H1 (cell line): ENCODE data around the gene FEV. TPM values are rescaled to one million over a fixed set of nuclear protein-coding genes. Genes with fewer than 3 reads are reported as not detected.

ENCODE experiments used
- CTCF ChIA-PET: fragments of 300-600 bp; sonication (Branson Sonifier 250); formaldehyde crosslinking; loops from one replicate; lab custom pipeline; 2021; ENCODE audit not compliant: partially characterized antibody; lab: Charles Lee
- POLR2A ChIA-PET: fragments of 300-600 bp; sonication (Branson Sonifier 250); formaldehyde crosslinking; loops from one replicate; lab custom pipeline; 2021; ENCODE audit warnings: inconsistent platforms; ENCODE audit not compliant: partially characterized antibody; lab: Charles Lee
- DNase-seq, 2 experiments: peaks; one replicate each; pipeline versions ENCODE4 v3.0.0 to v3.0.0-alpha.2; 2010 to 2022; ENCODE audit warnings: low spot score in 2 of 2, low read depth in 1 of 2, mixed read lengths in 1 of 2
- FAIRE-seq: peaks from 2 replicates; lab custom pipeline; 2011; peaks lifted over from hg19 to GRCh38; lab: Jason Lieb, UNC
- H2AFZ ChIP-seq: 2 replicates; pipeline ENCODE4 v1.8.1; 2012; ENCODE audit warnings: low read length, inconsistent platforms
- H2AK5ac ChIP-seq: 2 replicates; pipeline ENCODE4 v1.6.1; 2013; ENCODE audit warnings: low read depth, low read length
- H2BK120ac ChIP-seq: replicated peaks from 2 replicates; pipeline ENCODE3; 2013; ENCODE audit warnings: low read depth, low read length, inconsistent platforms
- H2BK12ac ChIP-seq: 2 replicates; pipeline ENCODE4 v1.6.1; 2013; ENCODE audit warnings: low read depth, low read length
- H2BK15ac ChIP-seq: 2 replicates; pipeline ENCODE4 v1.6.1; 2013; ENCODE audit warnings: low read length
- H2BK20ac ChIP-seq: 2 replicates; pipeline ENCODE4 v1.6.1; 2013; ENCODE audit warnings: low read length
- H2BK5ac ChIP-seq: 2 replicates; pipeline ENCODE4 v1.6.1; 2013; ENCODE audit warnings: low read depth, low read length
- H3K14ac ChIP-seq: 2 replicates; pipeline ENCODE4 v1.6.1; 2013; ENCODE audit warnings: inconsistent platforms; ENCODE audit not compliant: insufficient read length
- H3K18ac ChIP-seq: 2 replicates; pipeline ENCODE4 v1.6.1; 2013; ENCODE audit warnings: low read length; ENCODE audit errors: extremely low read depth
- H3K23ac ChIP-seq: 2 replicates; pipeline ENCODE4 v1.6.1; 2013; ENCODE audit warnings: inconsistent platforms; ENCODE audit not compliant: insufficient read length
- H3K23me2 ChIP-seq: 2 replicates; pipeline ENCODE4 v1.6.1; 2013; ENCODE audit warnings: low read depth, low read length
- H3K27ac ChIP-seq: 2 replicates; pipeline ENCODE4 v1.6.1; 2011; ENCODE audit warnings: low read depth, low read length, inconsistent platforms
- H3K27me3 ChIP-seq, 4 experiments: replicated peaks in 1 of 4; 1 replicate in 1 of 4; 2 replicates in 3 of 4; pipeline versions ENCODE4 v1.6.1 to v1.8.1; 2011 to 2013; ENCODE audit warnings: low read length in 3 of 4, mild to moderate bottlenecking in 3 of 4, inconsistent platforms in 2 of 4, mixed read lengths in 2 of 4, moderate library complexity in 1 of 4; ENCODE audit not compliant: control insufficient read depth in 3 of 4, insufficient read depth in 3 of 4; ENCODE audit errors: extremely low read depth in 1 of 4
- H3K36me3 ChIP-seq, 4 experiments: 2 replicates each; pipeline versions ENCODE4 v1.6.1 to v1.8.1; 2011 to 2013; ENCODE audit warnings: mild to moderate bottlenecking in 4 of 4, low read length in 3 of 4, moderate library complexity in 2 of 4, control low read depth in 1 of 4, inconsistent platforms in 1 of 4; ENCODE audit not compliant: insufficient read depth in 4 of 4, control insufficient read depth in 2 of 4
- H3K4ac ChIP-seq: replicated peaks from 2 replicates; pipeline ENCODE3; 2013; ENCODE audit warnings: low read length, low read depth, mixed read lengths, inconsistent platforms; ENCODE audit not compliant: insufficient read length
- H3K4me1 ChIP-seq, 4 experiments: replicated peaks in 1 of 4; 1 replicate in 1 of 4; 2 replicates in 3 of 4; pipeline versions ENCODE4 v1.6.1 to v1.8.1; 2011 to 2013; ENCODE audit warnings: low read length in 3 of 4, inconsistent platforms in 2 of 4, mixed read lengths in 1 of 4; ENCODE audit not compliant: insufficient read depth in 4 of 4, control insufficient read depth in 3 of 4
- H3K4me2 ChIP-seq, 2 experiments: 2 replicates each; pipeline versions ENCODE4 v1.6.1 to v1.8.1; 2011 to 2013; ENCODE audit warnings: low read depth in 2 of 2, low read length in 2 of 2, control low read depth in 1 of 2, inconsistent platforms in 1 of 2, mild to moderate bottlenecking in 1 of 2; ENCODE audit not compliant: insufficient read depth in 1 of 2
- H3K4me3 ChIP-seq, 4 experiments: fragments of 200-600, 300-600 bp in 1 of 4; sonication (generic), shearing (Covaris generic), sonication (Bioruptor Twin) in 1 of 4; 2 replicates each; pipeline versions ENCODE4 v1.5.1 to v1.8.1; 2011 to 2016; ENCODE audit warnings: low read length in 4 of 4, low read depth in 3 of 4, control low read depth in 2 of 4, inconsistent platforms in 2 of 4, mild to moderate bottlenecking in 2 of 4, mixed read lengths in 1 of 4, moderate library complexity in 1 of 4; ENCODE audit not compliant: insufficient read depth in 2 of 4; ENCODE audit errors: extremely low read depth in 1 of 4
- H3K56ac ChIP-seq: replicated peaks from 2 replicates; pipeline ENCODE3; 2013; ENCODE audit warnings: low read depth, mild to moderate bottlenecking, mixed read lengths, low read length, inconsistent platforms; ENCODE audit not compliant: insufficient read length
- H3K79me1 ChIP-seq: 2 replicates; pipeline ENCODE4 v1.6.1; 2013; ENCODE audit warnings: low read depth, low read length, control low read depth
- H3K79me2 ChIP-seq, 2 experiments: 2 replicates each; pipeline versions ENCODE4 v1.6.1 to v1.8.1; 2012 to 2013; ENCODE audit warnings: low read length in 2 of 2, mild to moderate bottlenecking in 2 of 2, inconsistent platforms in 1 of 2; ENCODE audit not compliant: insufficient read depth in 2 of 2, control insufficient read depth in 1 of 2
- H3K9ac ChIP-seq, 4 experiments: replicated peaks in 1 of 4; 1 replicate in 1 of 4; 2 replicates in 3 of 4; pipeline versions ENCODE4 v1.6.1 to v1.8.1; 2011 to 2013; ENCODE audit warnings: low read depth in 3 of 4, low read length in 3 of 4, control low read depth in 2 of 4, mild to moderate bottlenecking in 2 of 4, moderate library complexity in 2 of 4, inconsistent platforms in 1 of 4; ENCODE audit errors: extremely low read depth in 1 of 4
- H3K9me3 ChIP-seq, 2 experiments: 2 replicates each; pipeline versions ENCODE4 v1.6.1 to v1.8.1; 2012 to 2013; ENCODE audit warnings: mild to moderate bottlenecking in 2 of 2, moderate library complexity in 2 of 2, control low read depth in 1 of 2, inconsistent platforms in 1 of 2, low read depth in 1 of 2, low read length in 1 of 2, mixed read lengths in 1 of 2; ENCODE audit not compliant: insufficient read depth in 2 of 2
- H4K20me1 ChIP-seq, 2 experiments: replicated peaks in 1 of 2; 2 replicates each; pipeline versions ENCODE3 to v1.8.1; 2011 to 2013; ENCODE audit warnings: inconsistent platforms in 2 of 2, low read length in 2 of 2, mild to moderate bottlenecking in 1 of 2; ENCODE audit not compliant: insufficient read depth in 2 of 2, control insufficient read depth in 1 of 2
- H4K5ac ChIP-seq: 2 replicates; pipeline ENCODE4 v1.6.1; 2013; ENCODE audit warnings: low read length, low read depth, mixed read lengths, inconsistent platforms; ENCODE audit not compliant: insufficient read length
- H4K8ac ChIP-seq: 2 replicates; pipeline ENCODE4 v1.8.0; 2013; ENCODE audit warnings: mild to moderate bottlenecking, moderate library complexity, low read length, inconsistent platforms; ENCODE audit not compliant: insufficient read depth; ENCODE audit errors: extremely low read depth
- H4K91ac ChIP-seq: replicated peaks from 2 replicates; pipeline ENCODE3; 2013; ENCODE audit warnings: low read length, mixed read lengths, inconsistent platforms; ENCODE audit not compliant: insufficient read length
- KDM4A ChIP-seq: IDR thresholded peaks from one replicate; pipeline ENCODE4 v1.7.1; 2012; ENCODE audit warnings: low read depth, mild to moderate bottlenecking, moderate library complexity, low read length, inconsistent platforms; ENCODE audit not compliant: severe bottlenecking
- MAX ChIP-seq: IDR thresholded peaks from 2 replicates; pipeline ENCODE4 v1.6.1; 2012; ENCODE audit warnings: inconsistent platforms
- SP4 ChIP-seq: IDR thresholded peaks from 2 replicates; pipeline ENCODE4 v1.6.1; 2012; ENCODE audit warnings: low read length, inconsistent platforms
- WGBS, 2 experiments: shearing (Covaris generic) in 1 of 2; methylation state at CpG; one replicate each; pipeline versions ENCODE4 v1.1.6 to v1.1.7; 2013 to 2015; ENCODE audit warnings: low lambda C conversion rate in 2 of 2, mixed read lengths in 2 of 2, inconsistent platforms in 1 of 2, low coverage in 1 of 2, missing lambda C conversion rate in 1 of 2; ENCODE audit not compliant: insufficient replicate concordance in 2 of 2, insufficient coverage in 1 of 2, insufficient read length in 1 of 2; ENCODE audit errors: extremely low coverage in 1 of 2, missing lambda C conversion rate in 1 of 2; 5-methylcytosine and 5-hydroxymethylcytosine counted together
- polyA plus RNA-seq, 7 experiments: library from polyadenylated mRNA; depleted of rRNA in 3 of 7; stranded (reverse) in 5 of 7; unstranded in 2 of 7; fragments of >200 nt in 5 of 7; fragments of 200-250 nt in 2 of 7; gene quantifications; 1 replicate in 5 of 7; 2 replicates in 1 of 7; 4 replicates in 1 of 7; pipeline versions ENCODE4 v1.2.1 to v1.2.3, GENCODE V29; 2011 to 2013; ENCODE audit warnings: missing spikeins in 2 of 7, mixed read lengths in 2 of 7
- total RNA-seq: library from RNA; stranded (reverse); fragmentation: NEBNext Ultra II Directional; extraction: Animal tissue kit (Norgen Biotek cat#: 25700); gene quantifications from 2 replicates; pipeline ENCODE4 v1.2.1, GENCODE V29; 2021

FEV gene
- total and polyA plus RNA-seq, 2 of the 8 experiments (the other 6 are each of a cell fraction or from before 2014, with no cell fraction given), result not detected

- Histone ChIP-seq H3K9me3 (peaks cover 0 to 2% of the 10 kb centered on the region in 2 experiments; a peak in 1 of 4 replicates), H2BK20ac (no peak overlapping the region), H3K56ac (no peak overlapping the region), H4K5ac (no peak overlapping the region), H3K27me3 (peaks cover 31 to 66% (median 52%) of the 10 kb centered on the region in 4 experiments), H2AFZ (no peak overlapping the region), H2BK15ac (no peak overlapping the region), H3K36me3 (peaks cover 0 to 15% (median 0%) of the 10 kb centered on the region in 4 experiments; a peak in 1 of 8 replicates), H2BK120ac (no peak overlapping the region), H2AK5ac (no peak overlapping the region), H3K79me1 (no peaks in the 10 kb centered on the region), H4K91ac (no peak overlapping the region), H3K23me2 (peaks cover 12% of the 10 kb centered on the region), H4K20me1 (peaks cover 2 to 12% of the 10 kb centered on the region in 2 experiments), H3K18ac (no peak overlapping the region), H2BK12ac (no peak overlapping the region), H3K27ac (no peak overlapping the region), H4K8ac (no peak overlapping the region; the same call in 1 of the 2 replicates), H3K4me3 (peak overlapping the region; percentile 34 to 74 (median 64)), H3K14ac (no peak overlapping the region), H3K4me2 (peak overlapping the region; percentile 84 to 95), H3K4me1 (peaks cover 15 to 33% (median 20%) of the 10 kb centered on the region in 4 experiments), H3K79me2 (no peaks in the 10 kb centered on the region), H3K9ac (no peak overlapping the region), H3K23ac (no peak overlapping the region), H2BK5ac (no peak overlapping the region), H3K4ac (no peak overlapping the region)
- ChIA-PET POLR2A (interaction anchor here (1.3 to 1.4 kb wide), 3 partner anchors 9 to 31 kb away, joined by 4 read pairs; no protein-coding TSS in a partner anchor), CTCF (interaction anchor here (0.6 to 6.8 kb wide), 7 partner anchors 24 to 197 kb away, joined by 3 to 50 read pairs (median 3); no protein-coding TSS in a partner anchor)
- TF ChIP-seq KDM4A, result no peak
- 0 out of 2 replicates have a peak, but pooled peaks have one; percentile 4 for TF ChIP-seq MAX
- TF ChIP-seq SP4, result 0 out of 2 replicates have a peak, but pooled peaks have one; percentile 3
- DNase-seq, result peak in 1 of 2 experiments; percentile 56
- 4% methylated on average over 53 of the region's 67 CpGs; no CpG with 5 or more reads in 1 of the 2 experiments for WGBS, 2 experiments
- no peak for FAIRE-seq
These were observed 25.1 kb downstream of the FEV start for GRCh38 chr2:218959761-218960308.
